DND-41 (cell line): ENCODE data around the gene NOX4.
"Not testable (repeated sequence)": the region's sequence is repeated elsewhere in the genome, so short reads cannot be mapped to it uniquely, and the experiment has no call there.

Experiments
- ATAC-seq: fragments of 200-7000 bp; cut with Tn5 transposase; 3 replicates; pipeline ENCODE4 v1.9.1; 2021; ENCODE audit warnings: low read depth; ENCODE audit not compliant: insufficient read depth
- DNase-seq: peaks from one replicate; pipeline ENCODE4 v3.0.0-alpha.2; 2020
- H2AFZ ChIP-seq: 2 replicates; pipeline ENCODE4 v1.6.0; 2012; ENCODE audit warnings: low read depth, low read length
- H3K27ac ChIP-seq: 2 replicates; pipeline ENCODE4 v1.5.1; 2012; ENCODE audit warnings: low read length, inconsistent platforms
- H3K27me3 ChIP-seq: fragments of 200-600 bp; sonication (generic); 2 replicates; pipeline ENCODE4 v1.6.0; 2012; ENCODE audit warnings: low read length, mild to moderate bottlenecking, inconsistent platforms; ENCODE audit not compliant: insufficient read depth, poor library complexity
- H3K36me3 ChIP-seq: 2 replicates; pipeline ENCODE4 v1.5.1; 2012; ENCODE audit warnings: low read length, inconsistent platforms; ENCODE audit not compliant: insufficient read depth
- H3K4me1 ChIP-seq: 2 replicates; pipeline ENCODE4 v1.5.1; 2012; ENCODE audit warnings: mild to moderate bottlenecking, low read length; ENCODE audit not compliant: insufficient read depth
- H3K4me2 ChIP-seq: 2 replicates; pipeline ENCODE4 v1.6.0; 2012; ENCODE audit warnings: mild to moderate bottlenecking, moderate library complexity, low read length, inconsistent platforms; ENCODE audit not compliant: insufficient read depth
- H3K4me3 ChIP-seq, 2 experiments: fragments of 200-600 bp in 1 of 2; shearing (Covaris generic) in 1 of 2; 2 replicates each; pipeline ENCODE4 v1.5.1; 2012 to 2016; ENCODE audit warnings: inconsistent platforms in 2 of 2, low read length in 2 of 2, mild to moderate bottlenecking in 2 of 2, low read depth in 1 of 2, moderate library complexity in 1 of 2
- H3K79me2 ChIP-seq: 2 replicates; pipeline ENCODE4 v1.6.0; 2012; ENCODE audit warnings: low read length, inconsistent platforms; ENCODE audit not compliant: insufficient read depth
- H3K9ac ChIP-seq: 2 replicates; pipeline ENCODE4 v1.6.0; 2012; ENCODE audit warnings: low read depth, mild to moderate bottlenecking, inconsistent platforms, low read length, moderate library complexity
- H3K9me3 ChIP-seq: 2 replicates; pipeline ENCODE4 v1.5.1; 2012; ENCODE audit warnings: low read length, moderate library complexity, mild to moderate bottlenecking, inconsistent platforms; ENCODE audit not compliant: insufficient read depth, severe bottlenecking
- H4K20me1 ChIP-seq: 2 replicates; pipeline ENCODE4 v1.6.0; 2012; ENCODE audit warnings: low read length; ENCODE audit not compliant: insufficient read depth
- EZH2 ChIP-seq: IDR thresholded peaks from 3 replicates; pipeline ENCODE4 v1.6.1; 2012; ENCODE audit warnings: borderline replicate concordance, low read depth, mild to moderate bottlenecking, moderate library complexity, low read length, inconsistent platforms; ENCODE audit not compliant: severe bottlenecking
- TF ChIP-seq, protein P1 (sequence below): IDR thresholded peaks from 2 replicates; pipeline ENCODE4 v1.5.1; 2012; ENCODE audit warnings: borderline replicate concordance, low read length, moderate library complexity, mild to moderate bottlenecking; ENCODE audit not compliant: poor library complexity, severe bottlenecking; ENCODE audit errors: extremely low read depth

Gene NOX4

DNA sequence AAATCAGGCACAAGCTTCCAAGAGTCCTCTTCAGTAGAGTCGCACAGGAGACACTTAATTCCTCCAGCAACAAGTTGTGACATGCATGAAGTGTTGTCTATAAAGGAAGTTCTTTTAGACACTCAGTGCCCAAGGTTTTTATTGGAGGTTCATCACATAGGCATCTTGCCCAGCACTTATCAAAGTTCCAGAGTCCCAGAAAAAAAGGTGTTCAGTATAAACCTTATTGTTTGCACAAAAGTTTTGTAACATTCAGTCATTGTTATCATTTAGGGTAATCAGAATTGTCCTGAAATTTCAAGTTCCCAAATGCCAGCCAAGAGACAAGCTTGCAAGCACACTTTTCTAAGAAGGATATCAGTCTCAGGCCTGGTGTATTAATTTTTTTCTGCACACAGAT lies 182.9 kb downstream of the NOX4 start:
- not testable (repeated sequence) for H3K4me1 ChIP-seq, DNase-seq, H3K27me3 ChIP-seq, H3K4me3 ChIP-seq, H2AFZ ChIP-seq, H3K79me2 ChIP-seq, H3K4me2 ChIP-seq, H3K36me3 ChIP-seq, H3K9me3 ChIP-seq, H3K9ac ChIP-seq, H4K20me1 ChIP-seq, ATAC-seq, H3K27ac ChIP-seq

DNA sequence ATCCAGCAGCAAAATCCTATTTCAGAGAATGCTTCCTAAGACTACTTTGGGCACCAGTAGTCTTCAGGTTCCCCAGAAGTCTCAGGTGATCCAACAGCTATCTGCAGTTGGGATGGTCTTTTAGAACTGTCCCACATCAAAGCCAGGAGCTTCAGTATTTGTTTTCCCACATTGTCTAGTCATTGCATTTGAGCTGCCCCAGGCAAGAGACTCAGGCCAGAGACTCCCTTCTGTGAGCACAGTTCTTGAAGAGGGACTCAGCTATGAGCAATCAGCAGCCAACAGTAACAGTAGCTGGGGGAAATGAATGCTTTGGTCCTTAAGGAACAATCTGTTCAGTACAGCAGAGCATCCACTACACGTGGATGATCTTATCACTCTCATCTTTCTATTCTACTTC lies 188.1 kb downstream of the NOX4 start:
- H3K9ac ChIP-seq, ATAC-seq, H2AFZ ChIP-seq, H3K27ac ChIP-seq, H3K4me2 ChIP-seq, H3K36me3 ChIP-seq, H3K4me1 ChIP-seq, DNase-seq, H3K4me3 ChIP-seq, H4K20me1 ChIP-seq, H3K27me3 ChIP-seq, H3K79me2 ChIP-seq, H3K9me3 ChIP-seq: not testable (repeated sequence)

DNA sequence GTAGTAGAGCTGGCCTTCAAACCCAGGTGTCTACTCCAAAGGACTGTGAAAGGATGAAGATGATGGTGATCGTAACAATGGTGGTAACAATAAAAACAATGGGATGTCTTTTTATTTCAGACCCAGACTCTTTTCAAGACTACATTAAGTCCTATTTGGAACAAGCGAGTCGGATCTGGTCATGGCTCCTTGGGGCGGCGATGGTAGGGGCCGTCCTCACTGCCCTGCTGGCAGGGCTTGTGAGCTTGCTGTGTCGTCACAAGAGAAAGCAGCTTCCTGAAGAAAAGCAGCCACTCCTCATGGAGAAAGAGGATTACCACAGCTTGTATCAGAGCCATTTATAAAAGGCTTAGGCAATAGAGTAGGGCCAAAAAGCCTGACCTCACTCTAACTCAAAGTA lies 196.2 kb downstream of the NOX4 start:
- not testable (repeated sequence) for DNase-seq, H3K36me3 ChIP-seq, ATAC-seq, H3K79me2 ChIP-seq, H3K4me1 ChIP-seq, H3K27me3 ChIP-seq, H4K20me1 ChIP-seq, H2AFZ ChIP-seq, H3K4me3 ChIP-seq, H3K9me3 ChIP-seq, H3K4me2 ChIP-seq, H3K27ac ChIP-seq, H3K9ac ChIP-seq

DNA sequence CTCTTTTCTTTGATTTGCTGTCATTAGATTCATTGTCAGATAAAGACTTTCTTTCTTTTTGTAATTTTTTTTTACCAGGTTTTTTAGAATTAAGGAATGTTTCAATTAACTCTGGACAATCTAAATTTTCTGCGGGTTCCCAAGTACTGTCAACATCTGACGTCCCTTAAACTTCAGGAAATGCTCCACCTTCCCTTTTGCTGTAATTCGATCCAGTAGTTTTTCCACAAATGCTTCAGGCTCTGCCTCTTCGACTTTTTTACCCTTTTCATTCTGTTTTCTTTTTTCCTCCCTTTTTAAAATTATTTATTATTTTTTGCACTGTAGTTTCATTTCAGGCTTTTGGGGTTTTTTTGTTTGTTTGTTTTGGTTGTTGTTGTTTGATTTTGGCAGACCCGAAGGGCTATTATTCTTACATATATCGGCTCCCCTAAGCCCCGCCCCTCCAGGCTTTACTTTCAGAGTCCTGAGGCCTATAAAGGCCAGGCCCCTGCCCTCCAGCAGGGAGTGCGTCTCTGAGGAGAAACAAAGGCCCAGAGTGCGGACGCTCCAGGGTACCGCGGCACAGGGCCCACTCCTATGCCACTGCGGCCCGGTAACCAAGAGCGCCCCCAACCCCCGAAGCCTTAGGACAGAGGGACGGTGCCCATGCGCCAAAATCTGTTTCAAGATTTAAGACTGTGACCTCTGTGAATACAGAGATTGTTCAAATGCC lies 197.1 kb downstream of the NOX4 start:
- Histone ChIP-seq H3K79me2 (no peaks in the 10 kb centered on the region), H4K20me1 (no peaks in the 10 kb centered on the region), H2AFZ (no peak overlapping the region), H3K27me3 (no peaks in the 10 kb centered on the region), H3K4me3 (no peak overlapping the region), H3K9ac (no peak overlapping the region), H3K4me2 (no peak overlapping the region), H3K27ac (no peak overlapping the region), H3K9me3 (no peaks in the 10 kb centered on the region), H3K36me3 (no peaks in the 10 kb centered on the region), H3K4me1 (no peaks in the 10 kb centered on the region)
- DNase-seq (no peak), ATAC-seq (no peak)
- TF ChIP-seq EZH2 = no peak
- TF ChIP-seq, protein P1, sequence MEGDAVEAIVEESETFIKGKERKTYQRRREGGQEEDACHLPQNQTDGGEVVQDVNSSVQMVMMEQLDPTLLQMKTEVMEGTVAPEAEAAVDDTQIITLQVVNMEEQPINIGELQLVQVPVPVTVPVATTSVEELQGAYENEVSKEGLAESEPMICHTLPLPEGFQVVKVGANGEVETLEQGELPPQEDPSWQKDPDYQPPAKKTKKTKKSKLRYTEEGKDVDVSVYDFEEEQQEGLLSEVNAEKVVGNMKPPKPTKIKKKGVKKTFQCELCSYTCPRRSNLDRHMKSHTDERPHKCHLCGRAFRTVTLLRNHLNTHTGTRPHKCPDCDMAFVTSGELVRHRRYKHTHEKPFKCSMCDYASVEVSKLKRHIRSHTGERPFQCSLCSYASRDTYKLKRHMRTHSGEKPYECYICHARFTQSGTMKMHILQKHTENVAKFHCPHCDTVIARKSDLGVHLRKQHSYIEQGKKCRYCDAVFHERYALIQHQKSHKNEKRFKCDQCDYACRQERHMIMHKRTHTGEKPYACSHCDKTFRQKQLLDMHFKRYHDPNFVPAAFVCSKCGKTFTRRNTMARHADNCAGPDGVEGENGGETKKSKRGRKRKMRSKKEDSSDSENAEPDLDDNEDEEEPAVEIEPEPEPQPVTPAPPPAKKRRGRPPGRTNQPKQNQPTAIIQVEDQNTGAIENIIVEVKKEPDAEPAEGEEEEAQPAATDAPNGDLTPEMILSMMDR = no peak

DNA sequence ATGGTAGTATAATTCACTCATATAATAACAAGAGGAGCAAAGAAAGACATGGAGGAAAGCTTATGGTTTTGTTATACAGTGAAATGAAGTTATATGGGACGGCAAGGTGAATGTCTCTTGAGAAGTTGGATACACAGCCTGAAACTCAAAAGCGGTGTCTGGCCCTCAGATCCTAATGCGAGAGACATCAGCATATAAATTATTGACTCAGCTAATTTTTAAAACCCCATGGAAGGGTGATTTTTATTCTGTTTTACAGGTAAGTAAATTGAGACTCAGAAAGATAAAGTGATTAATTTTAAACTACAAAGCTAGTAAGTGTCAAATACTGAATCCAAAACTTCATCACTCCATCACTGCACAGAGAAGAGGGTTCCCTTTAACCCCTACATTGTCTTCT lies 203.2 kb downstream of the NOX4 start:
- not testable (repeated sequence) for H3K36me3 ChIP-seq, H3K9ac ChIP-seq, H3K79me2 ChIP-seq, DNase-seq, H4K20me1 ChIP-seq, H3K4me3 ChIP-seq, H3K27me3 ChIP-seq, H2AFZ ChIP-seq, H3K9me3 ChIP-seq, H3K4me2 ChIP-seq, ATAC-seq, H3K27ac ChIP-seq, H3K4me1 ChIP-seq

DNA sequence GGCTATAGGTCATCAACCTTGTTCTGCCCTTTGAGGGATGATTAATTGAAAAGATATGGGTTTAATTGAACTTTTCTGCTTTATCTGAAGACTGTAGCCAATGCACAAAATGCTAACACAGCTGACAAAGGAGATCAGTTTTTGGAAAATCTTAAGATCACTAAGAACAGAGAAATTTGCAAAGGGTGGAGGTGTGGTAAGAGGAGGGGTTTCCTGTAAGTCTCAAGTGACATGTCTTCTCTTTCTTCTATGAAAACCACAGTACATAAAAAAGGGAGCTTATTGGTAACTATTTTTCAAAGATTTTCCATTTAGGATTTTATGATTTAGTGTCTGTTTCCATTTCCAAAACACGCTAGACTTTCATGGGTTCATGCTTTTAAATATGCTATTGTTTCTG lies 204.6 kb downstream of the NOX4 start:
- not testable (repeated sequence) for DNase-seq

DNA sequence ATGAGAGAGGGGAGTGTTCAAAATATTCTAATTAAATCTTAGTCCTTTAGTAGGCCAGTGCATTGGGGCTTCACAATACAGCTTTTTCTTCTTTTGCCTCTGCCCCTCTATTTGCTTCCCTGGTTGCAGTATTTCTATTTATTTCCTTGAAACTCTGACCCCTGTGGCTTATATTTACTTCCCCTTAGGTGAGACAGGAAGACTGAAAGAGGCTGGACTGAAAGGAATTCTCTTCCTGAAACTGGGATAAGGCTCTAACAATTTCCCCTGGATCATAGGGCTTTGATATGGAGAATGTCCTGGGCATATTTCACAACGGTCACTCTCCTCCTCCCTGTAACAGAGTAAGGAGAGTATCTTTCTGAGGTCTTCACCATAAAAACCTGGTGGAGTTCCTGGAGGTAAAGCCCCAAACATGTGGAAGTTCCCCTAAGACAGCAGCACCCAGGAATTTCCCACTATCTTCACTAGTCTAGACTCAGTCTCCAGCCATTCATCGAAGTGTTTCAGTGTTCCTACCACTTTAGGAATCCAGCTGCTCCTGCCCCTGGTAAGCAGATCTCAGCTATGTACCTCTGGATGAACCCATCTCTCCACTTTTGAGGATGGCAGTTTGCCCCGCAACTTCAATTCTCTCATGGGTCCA lies 210.0 kb downstream of the NOX4 start:
- DNase-seq, H3K4me2 ChIP-seq, H3K4me1 ChIP-seq, H4K20me1 ChIP-seq, H3K4me3 ChIP-seq, H3K36me3 ChIP-seq, H2AFZ ChIP-seq, H3K79me2 ChIP-seq, ATAC-seq, H3K9me3 ChIP-seq, H3K27ac ChIP-seq, H3K9ac ChIP-seq, H3K27me3 ChIP-seq: not testable (repeated sequence)

More for the DNA sequence above, 204.6 kb downstream of the NOX4 start:
- not testable (repeated sequence) for H4K20me1 ChIP-seq, H3K9ac ChIP-seq, H2AFZ ChIP-seq, H3K27me3 ChIP-seq, H3K4me3 ChIP-seq, ATAC-seq, H3K9me3 ChIP-seq, H3K4me2 ChIP-seq, H3K79me2 ChIP-seq, H3K36me3 ChIP-seq, H3K4me1 ChIP-seq, H3K27ac ChIP-seq
